NCI-H187 treated with DMSO at 0.1 percent for 48 hours (cell line): ENCODE results near the gene CHCHD10.

Experiments
- DNase-seq: peaks from one replicate; lab custom pipeline; 2025; lab: John Stamatoyannopoulos, UW

Gene CHCHD10

DNA sequence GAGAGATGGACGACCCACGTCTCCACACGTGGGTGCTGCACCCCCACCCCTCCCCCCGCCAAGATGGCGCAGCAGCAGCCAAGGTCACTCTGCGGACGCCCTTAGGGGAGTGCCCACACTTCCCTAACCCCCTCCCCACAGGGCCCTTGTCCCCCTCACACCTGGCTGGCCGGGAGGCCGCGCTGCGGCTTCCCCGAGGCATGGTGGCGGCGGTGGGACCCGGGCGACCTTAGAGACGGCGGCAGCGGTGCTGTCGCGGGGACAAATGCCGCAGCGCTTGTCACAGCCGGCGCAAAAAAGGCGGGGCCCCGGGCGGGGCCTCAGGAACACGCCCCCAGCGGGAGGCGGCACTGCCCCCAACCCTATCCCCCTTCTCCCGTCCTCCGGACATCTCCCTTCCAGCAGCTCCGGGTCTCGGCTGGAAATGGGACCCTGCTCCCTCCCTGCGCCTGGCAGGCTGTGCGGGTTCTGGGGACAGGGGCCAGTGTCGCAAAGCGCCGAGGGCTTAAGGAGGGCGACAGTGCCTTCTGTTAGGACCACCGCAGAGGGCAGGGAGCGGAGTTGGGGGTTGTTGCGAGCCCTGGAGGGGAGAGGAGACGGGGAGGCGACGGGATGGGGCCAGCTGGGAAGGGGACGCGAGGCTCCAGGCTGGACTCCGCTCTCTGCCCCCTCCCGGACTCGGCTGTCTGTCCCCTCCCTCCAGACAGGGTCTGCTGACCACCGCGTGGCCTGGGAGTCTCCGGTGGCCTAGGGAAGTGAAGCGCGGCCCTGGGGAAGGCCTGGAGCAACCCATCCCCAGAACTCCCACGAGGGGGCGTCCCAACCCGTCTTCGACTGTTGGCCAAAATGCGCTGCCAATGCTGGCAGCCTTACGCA is at the start of gene CHCHD10:
Gene CHCHD10 (minus strand): TSS at position 300 of the 876 bp plus-strand sequence. CDS start 98 bp downstream, at position 202.
- DNase-seq = no peak

DNA sequence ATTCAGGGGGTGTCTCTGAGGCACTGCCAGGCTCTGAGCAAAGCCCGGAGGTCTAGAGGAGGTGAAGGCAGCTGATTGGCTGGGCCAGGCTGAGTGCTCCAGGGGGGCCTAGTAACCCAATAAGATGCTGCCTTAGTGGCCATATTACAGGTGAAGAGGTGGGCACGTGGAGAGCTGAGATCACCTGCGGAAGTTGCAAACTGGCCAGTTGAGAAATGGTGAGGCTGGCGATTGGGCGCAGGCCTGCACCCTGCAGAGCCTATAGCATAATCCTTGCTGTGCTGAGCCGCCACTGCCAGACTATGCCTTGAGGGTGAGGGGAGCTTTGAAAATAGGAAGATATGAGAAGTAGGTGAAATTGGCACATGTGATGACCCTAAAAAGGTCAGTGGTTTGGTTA is 49.4 kb upstream of the CHCHD10 start:
- no peak for DNase-seq

DNA sequence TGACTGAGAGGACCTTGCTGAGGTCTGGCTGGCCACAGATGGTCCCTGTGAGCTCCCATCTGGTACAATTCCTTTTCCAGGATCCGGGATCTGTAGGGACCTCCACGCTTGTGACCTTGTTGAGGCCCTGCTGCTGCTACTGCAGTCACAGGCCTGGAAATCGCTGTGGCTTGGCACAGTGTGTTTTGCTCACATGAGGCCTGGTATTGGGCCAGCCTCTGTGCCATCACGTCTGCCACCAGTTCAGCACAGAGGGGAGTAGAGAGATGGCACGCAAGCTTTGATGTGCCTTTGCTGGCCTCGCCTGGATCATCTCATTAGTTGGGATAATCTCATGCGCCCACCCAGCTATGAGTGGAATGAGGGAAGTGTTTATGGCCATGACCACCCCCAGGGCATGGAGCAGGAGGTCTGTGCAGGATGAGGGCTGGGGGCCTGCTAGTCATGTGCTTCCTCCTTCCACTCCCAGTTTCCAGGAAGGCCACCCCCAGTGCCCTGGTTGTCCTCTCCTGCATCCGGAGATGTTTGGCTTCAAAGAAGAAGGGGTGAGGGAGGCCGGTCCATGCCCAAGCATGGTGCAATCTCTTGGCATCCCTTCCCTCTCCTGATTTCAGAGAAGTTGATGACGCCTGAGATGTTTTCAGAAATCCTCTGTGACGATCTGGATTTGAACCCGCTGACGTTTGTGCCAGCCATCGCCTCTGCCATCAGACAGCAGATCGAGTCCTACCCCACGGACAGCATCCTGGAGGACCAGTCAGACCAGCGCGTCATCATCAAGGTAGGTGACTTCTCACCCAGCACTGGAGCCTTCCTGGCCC is 48.6 kb upstream of the CHCHD10 start:
- no peak for DNase-seq

DNA sequence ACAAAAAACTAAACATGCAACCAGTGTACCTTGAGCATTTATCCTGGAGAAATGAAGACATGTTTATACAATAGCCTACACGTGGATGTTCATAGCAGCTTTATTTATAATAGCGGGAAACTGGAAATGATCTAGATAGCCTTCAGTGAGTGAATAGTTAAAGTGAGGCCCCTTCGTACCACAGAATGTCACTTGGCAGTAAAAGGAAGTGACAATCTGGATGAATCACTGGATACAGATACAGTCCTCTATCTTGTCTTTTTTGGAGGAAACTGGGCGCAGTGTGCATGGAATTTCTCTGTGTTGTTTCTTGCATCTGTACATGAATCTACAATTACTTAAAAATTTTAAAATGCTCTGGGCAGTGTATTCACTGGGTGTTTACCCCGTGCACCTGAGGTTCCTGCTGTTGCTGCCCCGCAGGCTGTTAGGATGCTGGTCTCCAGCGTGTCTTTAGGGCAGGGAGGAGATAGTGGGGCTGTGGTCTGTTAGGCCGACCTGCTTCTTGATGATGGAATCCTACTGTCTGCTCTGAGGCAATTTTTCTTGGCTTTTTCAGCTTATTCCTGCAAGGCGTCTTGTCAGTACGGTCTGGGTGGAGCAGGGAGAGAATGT is 47.9 kb upstream of the CHCHD10 start:
- DNase-seq = no peak

DNA sequence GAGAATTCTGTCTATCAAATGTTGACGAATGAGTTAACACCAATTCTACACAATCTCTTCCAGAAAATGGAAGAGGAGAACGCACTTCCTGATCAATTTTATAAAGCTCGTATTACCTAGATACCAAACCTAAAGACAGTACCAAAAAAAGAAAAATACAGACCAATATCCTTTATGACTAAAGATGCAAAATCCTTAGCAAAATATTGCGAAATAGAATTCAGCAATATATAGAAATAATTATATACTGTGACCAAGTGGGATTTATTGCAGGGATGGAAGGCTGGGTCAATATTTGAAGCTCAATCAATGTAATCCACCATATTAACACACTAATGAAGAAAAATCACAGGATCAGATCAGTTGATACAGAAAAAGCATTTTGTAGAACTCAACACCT is 44.6 kb upstream of the CHCHD10 start:
- no peak for DNase-seq

DNA sequence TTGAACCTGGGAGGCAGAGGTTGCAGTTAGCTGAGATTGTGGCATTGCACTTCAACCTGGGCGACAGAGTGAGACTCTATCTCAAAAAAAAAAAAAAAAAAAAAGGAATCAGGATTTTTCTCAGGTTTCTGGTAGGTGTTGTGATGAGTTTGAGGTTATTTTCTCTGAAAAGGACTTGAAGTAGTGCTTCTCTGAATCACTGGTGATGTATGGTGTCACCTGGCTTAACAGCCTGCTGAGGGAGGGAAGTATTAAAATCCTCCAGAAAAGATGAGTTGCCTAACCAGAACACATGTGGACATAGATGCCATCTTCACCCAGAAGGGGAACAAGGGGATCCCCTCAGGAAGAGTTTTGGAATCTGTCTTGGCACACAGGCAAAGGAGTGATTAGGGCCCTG is 39.1 kb upstream of the CHCHD10 start:
- no peak for DNase-seq

DNA sequence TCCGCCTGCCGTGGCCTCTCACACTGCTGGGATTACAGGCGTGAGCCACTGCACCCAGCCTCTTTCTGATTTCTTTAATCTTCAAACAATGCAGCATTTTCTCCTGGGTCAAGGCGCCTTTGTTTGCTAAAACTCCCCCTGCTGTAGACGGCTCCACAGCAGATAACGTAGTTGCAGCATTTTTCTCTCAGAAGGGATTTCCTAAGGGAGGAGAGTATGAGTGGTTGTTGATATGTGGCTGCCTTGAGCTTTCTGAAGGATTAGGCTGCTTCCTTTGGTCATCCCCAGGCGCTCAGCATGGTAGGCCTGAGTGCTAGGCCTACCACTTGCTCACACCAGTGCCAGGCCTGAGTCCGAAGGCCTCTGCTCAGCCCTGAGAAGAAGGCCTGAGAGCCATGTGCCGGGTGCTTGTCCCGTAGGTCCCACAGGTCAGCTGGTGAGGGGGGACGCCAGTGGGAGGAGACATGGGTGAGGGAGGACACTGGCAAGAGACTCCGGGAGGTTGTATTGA is 37.1 kb upstream of the CHCHD10 start:
- DNase-seq = no peak

DNA sequence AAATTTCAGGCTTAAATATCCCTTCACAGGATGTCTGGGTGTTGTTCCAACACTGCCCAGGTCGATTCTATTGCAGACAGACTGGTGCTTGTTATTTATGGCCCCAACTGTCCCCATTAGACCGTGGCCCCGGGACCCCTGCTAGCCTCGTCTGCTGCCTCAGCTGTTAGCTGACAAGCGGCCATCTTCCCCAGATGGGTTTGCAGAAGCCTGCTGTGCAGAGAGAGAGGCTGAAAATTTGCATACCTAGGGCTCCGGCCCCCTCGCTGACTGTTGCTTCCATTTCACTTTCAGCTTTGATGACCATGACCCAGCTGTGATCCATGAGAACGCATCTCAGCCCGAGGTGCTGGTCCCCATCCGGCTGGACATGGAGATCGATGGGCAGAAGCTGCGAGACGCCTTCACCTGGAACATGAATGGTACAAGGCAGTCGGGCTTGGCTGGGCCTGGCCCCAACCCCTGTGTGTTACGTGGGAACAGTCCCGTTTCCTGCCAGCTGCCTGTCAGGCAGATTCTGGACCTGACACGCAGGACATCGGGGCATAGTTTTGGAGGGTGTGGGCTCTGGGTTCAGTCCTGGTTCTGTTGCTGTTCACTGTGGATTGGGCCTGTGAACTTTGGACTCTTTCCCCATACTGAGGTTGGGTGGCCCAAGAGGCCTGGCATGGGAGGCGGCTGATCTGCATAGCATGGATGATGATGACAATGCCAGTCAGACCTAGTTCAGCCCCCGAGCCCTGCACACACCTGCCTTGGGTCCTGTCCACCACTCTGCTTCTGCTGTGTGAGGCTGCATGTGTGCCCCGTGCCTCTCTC is 35.4 kb upstream of the CHCHD10 start:
- DNase-seq = no peak

DNA sequence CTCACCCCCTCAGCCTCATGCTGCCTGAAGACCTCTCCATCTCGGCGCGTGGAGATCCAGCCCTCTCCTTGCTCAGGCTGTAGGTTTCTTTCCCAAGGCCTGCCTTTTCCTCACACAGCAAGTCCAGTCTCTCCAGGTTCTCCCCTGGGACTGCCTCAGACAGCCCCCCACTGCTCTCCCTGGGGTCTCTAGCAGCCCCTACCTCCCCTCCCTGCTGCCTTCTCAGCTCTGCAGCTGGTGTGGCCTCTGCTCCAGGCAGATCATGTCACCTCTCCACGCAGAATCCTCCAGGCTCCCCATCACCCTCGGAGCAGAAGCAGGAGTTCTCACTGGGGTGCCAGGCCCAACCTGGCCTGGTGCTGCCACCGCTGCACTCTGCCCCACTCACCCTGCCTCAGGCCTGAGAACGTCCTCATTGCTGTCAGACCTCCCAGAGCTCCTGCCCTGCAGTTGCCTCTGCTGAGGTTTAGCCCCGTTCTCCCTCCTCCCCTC is 34.2 kb upstream of the CHCHD10 start:
- DNase-seq = no peak

DNA sequence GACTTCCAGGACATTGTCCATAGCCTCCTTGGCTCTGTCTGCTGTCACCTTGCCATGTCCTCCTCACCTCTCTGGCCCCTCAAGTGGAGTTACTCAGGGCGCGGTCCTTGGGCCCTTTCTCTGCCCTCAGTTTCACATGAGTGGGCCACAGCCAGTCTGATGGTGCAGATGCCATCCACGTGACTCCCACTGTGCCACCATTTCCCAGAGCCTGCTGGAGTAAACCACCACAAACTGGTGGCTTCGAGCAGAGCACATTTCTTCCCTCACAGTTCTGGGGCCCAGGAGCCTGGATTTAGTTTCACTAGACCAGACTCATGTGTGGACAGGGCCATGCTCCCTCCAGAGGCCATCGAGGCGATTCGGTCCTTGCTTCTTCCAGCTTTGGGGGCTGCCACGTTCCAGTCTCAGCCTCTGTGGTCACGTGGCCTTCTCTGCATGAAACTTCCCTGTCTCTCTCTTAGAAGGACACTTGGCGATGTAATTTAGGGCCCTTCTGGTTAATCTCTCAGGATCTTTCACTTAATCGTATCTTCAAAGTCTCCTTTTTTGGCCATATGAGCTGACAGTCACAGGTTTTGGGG is 33.6 kb upstream of the CHCHD10 start:
- no peak for DNase-seq

DNA sequence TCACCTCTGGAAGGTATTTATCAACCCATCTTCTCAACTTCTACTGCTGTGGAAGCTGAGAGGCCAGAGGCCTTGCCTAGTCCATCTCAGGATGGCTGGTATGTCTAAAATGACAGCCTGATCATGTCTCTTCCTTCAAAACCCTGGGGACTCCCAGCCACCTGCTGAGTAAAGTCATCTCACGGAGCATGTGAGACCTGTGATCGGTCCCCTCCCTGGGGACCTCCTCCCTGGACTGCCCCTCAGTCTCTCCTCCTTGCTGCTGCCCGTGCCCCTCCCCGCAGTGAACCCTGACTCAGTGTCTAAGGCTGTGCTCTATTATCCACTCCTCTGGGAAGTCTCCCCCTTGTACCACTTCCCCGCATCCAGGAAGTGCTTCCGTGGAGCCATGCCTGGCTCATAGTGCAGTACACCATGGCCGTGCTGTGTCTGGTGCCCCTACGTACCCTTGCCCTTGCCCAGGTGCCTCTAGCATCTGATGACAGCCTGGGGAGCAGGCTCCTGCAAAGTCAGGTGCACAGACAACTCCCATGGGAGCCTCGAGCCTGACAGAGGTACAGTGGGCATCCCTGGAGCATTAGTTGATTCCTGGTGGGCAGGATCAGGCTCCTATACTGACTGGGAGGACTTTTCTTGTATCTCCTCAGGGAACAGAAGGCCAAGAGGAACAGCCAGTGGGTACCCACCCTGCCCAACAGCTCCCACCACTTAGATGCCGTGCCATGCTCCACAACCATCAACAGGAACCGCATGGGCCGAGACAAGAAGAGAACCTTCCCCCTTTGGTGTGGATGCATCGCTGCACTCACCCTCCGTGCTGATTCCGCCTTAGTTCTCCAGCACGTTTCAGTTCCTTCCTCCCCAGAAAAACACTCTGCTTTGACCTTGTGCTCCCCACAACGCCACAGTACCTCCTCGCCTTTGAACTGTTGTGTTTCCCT is 32.8 kb upstream of the CHCHD10 start:
- DNase-seq = no peak

DNA sequence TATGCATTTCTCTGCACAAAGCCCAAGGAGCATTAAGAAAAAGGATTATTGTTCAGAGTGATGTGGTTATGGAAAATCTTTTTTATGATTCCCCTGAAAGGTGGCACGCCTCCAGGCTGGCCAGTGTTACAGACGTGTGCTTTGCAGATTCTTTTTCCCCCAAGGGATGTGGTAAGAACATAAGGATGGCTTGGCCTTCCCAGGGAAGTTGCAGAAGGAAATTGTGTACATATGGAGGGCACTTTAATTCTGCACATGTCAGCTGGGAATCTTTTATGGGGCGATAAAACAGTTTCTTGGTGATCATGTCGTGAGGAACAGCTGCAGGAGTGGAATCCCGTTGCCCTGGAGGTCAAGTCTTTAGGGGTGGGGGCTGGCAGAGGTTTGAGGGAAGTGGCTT is 28.7 kb upstream of the CHCHD10 start:
- no peak for DNase-seq

DNA sequence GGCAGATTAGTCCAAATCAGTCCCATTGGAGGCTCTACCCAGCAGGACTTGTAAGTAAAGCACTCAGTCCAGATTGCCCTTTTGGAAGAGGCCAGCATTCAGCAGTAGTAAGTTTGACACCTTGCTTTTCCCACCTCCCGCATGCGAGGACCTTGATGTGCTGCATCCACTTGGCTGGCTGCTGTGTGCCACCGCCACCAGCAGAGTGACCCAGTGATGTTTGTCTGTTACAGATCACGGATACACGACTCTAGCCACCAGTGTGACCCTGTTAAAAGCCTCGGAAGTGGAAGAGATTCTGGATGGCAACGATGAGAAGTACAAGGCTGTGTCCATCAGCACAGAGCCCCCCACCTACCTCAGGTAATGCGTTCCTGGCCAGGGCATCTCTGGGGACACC is 25.6 kb upstream of the CHCHD10 start:
- no peak for DNase-seq

DNA sequence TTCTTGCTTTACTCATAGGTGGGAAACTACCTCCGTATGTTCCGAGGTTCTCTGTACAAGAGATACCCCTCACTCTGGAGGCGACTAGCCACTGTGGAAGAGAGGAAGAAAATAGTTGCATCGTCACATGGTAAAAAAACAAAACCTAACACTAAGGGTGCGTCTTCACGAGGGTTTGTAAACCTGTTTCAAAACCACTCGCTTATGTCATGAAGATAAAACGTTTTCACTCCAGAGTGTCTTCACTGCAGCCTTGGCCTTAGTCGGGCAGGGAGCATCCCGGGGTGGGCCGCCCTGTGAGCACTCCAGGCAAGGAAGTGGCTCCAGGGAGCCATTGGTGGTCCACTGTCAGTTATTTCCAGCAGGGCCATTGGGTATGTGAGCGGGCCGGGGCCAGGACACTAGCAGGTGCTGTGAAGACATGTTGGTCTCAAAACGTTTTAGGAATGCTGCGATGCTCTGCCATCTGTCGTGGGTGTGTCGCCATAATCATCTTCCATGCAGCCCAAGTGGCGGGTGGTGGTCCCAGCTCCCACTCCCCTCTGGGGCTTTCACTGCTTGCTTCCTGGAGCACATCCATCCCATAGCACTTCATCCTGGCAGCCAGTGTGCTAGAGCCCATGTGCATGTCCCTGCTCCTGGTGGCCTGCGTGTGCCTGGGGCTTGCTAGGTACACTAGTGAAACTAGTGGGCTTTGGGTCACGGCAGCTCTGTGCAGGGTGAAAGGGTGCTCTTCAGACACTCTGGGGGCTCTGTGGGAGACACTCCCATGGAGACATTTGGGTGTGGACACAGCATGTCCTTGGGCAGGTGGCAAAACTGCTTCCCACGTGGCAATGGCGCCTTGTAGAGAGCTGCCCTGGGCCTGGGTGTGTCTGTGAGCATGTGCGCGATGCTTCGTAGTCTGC is 24.2 kb upstream of the CHCHD10 start:
- DNase-seq = no peak

DNA sequence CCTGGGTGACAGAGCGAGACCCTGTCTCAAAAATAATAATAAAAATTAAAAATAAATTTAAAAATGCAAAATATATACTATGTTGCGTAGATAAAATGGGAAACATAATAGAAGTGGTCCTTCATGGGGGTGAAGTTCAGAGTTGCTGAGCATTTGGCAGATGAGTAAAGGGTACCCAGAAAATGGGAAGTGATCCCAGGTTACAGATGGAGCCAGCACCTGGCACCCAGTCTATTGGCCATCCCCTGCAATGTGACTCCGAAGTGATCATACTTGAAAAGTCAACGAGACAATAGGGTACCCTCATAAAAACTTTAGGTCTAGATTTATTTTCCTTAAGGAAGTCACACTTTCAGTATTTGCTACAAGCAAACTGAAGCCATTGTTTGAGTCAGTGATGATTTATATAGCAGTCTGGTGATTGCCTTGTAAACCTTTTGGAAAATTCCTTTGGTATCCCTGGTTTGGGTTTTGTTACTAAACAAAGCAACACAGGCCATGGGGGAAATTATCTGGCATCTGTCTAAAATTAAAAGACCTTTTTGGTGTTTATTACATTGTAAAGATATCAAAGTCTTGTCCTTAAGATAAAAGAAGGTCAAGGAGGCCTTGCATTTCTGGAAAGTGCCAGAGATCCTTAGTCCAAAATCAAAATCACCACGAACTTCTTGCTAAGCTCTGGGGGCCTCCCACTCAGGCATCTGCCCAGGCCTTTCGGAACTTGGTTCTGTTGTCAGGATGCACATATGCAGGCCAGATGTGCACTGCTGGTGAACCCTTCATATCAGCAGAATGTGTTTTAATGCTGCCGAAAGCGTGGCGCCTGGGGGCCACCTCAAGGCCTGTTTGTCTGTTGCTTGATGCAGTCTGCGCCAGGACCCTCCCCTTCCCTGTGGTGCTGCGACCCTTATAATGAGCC is 23.3 kb upstream of the CHCHD10 start:
- DNase-seq = no peak

DNA sequence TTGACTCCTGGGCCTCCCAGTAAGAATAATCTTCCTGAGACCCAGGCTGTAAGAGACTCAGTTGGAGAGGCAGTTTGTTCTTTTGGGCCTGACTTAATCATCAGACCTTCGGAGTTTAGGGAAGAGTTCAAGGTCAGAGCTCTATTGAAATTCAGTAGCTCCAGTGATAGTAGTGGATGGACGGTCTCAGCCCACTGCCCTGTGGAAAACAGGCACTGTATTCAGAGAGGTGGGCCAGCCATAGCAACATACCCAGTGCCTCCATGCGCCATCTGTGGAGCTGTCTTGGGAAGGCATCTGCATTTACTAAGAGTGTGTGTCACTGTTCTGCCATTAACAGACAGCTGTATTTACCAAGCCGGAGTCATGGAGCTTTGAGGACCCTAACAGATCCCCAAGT is 21.9 kb upstream of the CHCHD10 start:
- no peak for DNase-seq

DNA sequence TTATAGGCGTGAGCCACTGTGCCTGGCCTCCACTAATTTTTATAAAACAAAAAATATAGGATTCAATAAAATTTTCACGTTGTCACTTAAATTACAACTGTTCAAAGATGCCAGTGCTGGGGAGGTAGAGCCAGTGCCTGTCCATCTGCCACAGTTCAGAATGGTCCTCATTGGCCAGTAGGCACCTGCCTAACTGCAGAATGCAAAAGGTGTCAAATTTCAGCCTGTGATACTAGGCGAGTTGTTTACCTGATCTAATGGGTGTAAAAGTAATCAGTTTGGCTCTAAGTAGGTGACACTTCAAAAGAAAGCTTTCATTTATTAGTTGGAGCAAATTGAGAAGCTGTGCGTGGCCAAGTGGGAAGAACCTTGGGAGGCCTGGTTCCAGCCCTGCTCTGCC is 21.3 kb upstream of the CHCHD10 start:
- DNase-seq = no peak

DNA sequence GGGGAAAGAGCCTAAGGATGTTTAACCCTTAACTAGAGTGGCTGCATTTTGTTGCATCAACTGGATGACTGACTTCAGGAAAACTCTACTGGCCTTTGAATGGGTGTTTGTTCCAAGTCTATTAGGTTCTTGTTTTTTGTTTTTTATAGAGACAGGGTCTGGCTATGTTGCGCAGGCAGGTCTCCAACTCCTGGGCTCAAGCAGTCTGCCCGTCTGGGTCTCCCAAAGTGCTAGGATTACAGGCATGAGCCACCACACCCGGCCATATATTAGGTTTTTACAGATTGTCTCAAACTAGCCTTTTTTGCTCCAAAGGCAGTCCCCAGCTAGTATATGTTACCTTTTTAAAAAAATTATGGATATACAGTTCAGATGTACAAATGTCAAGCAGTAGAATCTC is 20.1 kb upstream of the CHCHD10 start:
- DNase-seq = no peak
